H1 (cell line): ENCODE results near the gene PLA2R1. TPM values are rescaled to one million over a fixed set of nuclear protein-coding genes. Genes with fewer than 3 reads are reported as not detected.

ENCODE experiments used
- CTBP2 ChIP-seq: IDR thresholded peaks from 2 replicates; pipeline ENCODE4 v1.7.0; 2011; ENCODE audit warnings: borderline replicate concordance, mild to moderate bottlenecking, moderate library complexity, mixed read lengths, low read length; ENCODE audit not compliant: insufficient read depth, insufficient read length
- GTF2F1 ChIP-seq: IDR thresholded peaks from 2 replicates; pipeline ENCODE4 v1.6.1; 2012; ENCODE audit warnings: low read depth, low read length, improper control_type of control experiment, borderline replicate concordance
- HDAC2 ChIP-seq, 2 experiments: fragments of 300-600 bp in 1 of 2; sonication (generic) in 1 of 2; IDR thresholded peaks; 2 replicates each; pipeline ENCODE4 v1.6.1; 2011 to 2012; ENCODE audit warnings: low read depth in 2 of 2, low read length in 2 of 2, mild to moderate bottlenecking in 2 of 2, moderate library complexity in 2 of 2, borderline replicate concordance in 1 of 2, inconsistent platforms in 1 of 2
- HDAC6 ChIP-seq: IDR thresholded peaks from one replicate; pipeline ENCODE4 v1.7.1; 2012; ENCODE audit warnings: low read depth, mild to moderate bottlenecking, inconsistent platforms, low read length, moderate library complexity
- polyA plus RNA-seq, 7 experiments: library from polyadenylated mRNA; depleted of rRNA in 3 of 7; stranded (reverse) in 5 of 7; unstranded in 2 of 7; fragments of >200 nt in 5 of 7; fragments of 200-250 nt in 2 of 7; gene quantifications; 1 replicate in 5 of 7; 2 replicates in 1 of 7; 4 replicates in 1 of 7; pipeline versions ENCODE4 v1.2.1 to v1.2.3, GENCODE V29; 2011 to 2013; ENCODE audit warnings: missing spikeins in 2 of 7, mixed read lengths in 2 of 7
- total RNA-seq: library from RNA; stranded (reverse); fragmentation: NEBNext Ultra II Directional; extraction: Animal tissue kit (Norgen Biotek cat#: 25700); gene quantifications from 2 replicates; pipeline ENCODE4 v1.2.1, GENCODE V29; 2021
- TF ChIP-seq, protein P1 (sequence below): IDR thresholded peaks from 2 replicates; pipeline ENCODE4 v1.6.1; 2011; ENCODE audit warnings: low read length, improper control_type of control experiment
- TF ChIP-seq, protein P2 (sequence below), 3 experiments: IDR thresholded peaks; 1 replicate in 2 of 3; 2 replicates in 1 of 3; pipeline versions ENCODE4 v1.5.1 to v1.6.1; 2011; ENCODE audit warnings: low read length in 3 of 3, mild to moderate bottlenecking in 3 of 3, inconsistent platforms in 2 of 3, low read depth in 1 of 3, moderate library complexity in 1 of 3; ENCODE audit not compliant: insufficient read depth in 1 of 3; ENCODE audit errors: control extremely low read depth in 1 of 3

Gene PLA2R1
- total and polyA plus RNA-seq, 2 of the 8 experiments (the other 6 are each of a cell fraction or from before 2014, with no cell fraction given), result 0.65 to 1.5 TPM

GRCh38 chr2:159938395-159938794, 124.0 kb downstream of the PLA2R1 start (continued):
- TF ChIP-seq HDAC2 (IDR thresholded peaks at IDR 0.05; ENCODE audit: borderline replicate concordance in 1 of 2, low read depth in 2 of 2, low read length in 2 of 2), result no peak
- TF ChIP-seq, protein P1, sequence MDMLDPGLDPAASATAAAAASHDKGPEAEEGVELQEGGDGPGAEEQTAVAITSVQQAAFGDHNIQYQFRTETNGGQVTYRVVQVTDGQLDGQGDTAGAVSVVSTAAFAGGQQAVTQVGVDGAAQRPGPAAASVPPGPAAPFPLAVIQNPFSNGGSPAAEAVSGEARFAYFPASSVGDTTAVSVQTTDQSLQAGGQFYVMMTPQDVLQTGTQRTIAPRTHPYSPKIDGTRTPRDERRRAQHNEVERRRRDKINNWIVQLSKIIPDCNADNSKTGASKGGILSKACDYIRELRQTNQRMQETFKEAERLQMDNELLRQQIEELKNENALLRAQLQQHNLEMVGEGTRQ, result no peak
- no peak for TF ChIP-seq CTBP2
- no peak for TF ChIP-seq GTF2F1
- TF ChIP-seq HDAC6, result no peak
- TF ChIP-seq, protein P2, sequence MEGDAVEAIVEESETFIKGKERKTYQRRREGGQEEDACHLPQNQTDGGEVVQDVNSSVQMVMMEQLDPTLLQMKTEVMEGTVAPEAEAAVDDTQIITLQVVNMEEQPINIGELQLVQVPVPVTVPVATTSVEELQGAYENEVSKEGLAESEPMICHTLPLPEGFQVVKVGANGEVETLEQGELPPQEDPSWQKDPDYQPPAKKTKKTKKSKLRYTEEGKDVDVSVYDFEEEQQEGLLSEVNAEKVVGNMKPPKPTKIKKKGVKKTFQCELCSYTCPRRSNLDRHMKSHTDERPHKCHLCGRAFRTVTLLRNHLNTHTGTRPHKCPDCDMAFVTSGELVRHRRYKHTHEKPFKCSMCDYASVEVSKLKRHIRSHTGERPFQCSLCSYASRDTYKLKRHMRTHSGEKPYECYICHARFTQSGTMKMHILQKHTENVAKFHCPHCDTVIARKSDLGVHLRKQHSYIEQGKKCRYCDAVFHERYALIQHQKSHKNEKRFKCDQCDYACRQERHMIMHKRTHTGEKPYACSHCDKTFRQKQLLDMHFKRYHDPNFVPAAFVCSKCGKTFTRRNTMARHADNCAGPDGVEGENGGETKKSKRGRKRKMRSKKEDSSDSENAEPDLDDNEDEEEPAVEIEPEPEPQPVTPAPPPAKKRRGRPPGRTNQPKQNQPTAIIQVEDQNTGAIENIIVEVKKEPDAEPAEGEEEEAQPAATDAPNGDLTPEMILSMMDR (IDR thresholded peaks at IDR 0.05; ENCODE audit: control extremely low read depth in 1 of 3, insufficient read depth in 1 of 3, low read depth in 1 of 3, low read length in 3 of 3), result no peak
